ENCODE data around the gene SELENOM. TPM values are rescaled to one million over a fixed set of nuclear protein-coding genes. Genes with fewer than 3 reads are reported as not detected.
A peak's percentile ranks its signal among the peaks of the same experiment; 100 is the strongest.

The SELENOM gene
- total RNA-seq, 1 donor = 152 TPM

DNA sequence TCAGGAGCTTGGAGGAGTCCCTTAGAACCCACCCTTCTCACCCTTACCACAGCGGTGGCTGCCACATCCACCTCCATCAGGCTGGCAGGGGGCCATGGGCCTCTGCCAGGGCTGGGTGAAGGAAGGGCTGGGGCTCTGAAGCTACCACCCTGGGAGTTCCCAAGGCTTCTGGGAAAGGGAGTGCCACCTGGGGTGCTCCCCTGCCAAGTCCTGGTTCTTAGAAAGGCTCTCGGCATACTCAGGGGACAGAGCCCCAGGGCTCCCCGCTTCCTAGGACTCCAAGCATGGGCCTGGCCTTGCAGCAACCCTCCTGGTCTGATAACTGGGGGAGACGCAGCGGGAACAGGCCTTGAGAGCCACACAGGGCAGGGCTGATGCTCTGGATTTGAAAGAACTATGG lies 33.4 kb upstream of the SELENOM start:
- no peak overlapping the region for H3K4me3 ChIP-seq (ENCODE audit: low read depth, low read length)
- TF ChIP-seq, protein P1, sequence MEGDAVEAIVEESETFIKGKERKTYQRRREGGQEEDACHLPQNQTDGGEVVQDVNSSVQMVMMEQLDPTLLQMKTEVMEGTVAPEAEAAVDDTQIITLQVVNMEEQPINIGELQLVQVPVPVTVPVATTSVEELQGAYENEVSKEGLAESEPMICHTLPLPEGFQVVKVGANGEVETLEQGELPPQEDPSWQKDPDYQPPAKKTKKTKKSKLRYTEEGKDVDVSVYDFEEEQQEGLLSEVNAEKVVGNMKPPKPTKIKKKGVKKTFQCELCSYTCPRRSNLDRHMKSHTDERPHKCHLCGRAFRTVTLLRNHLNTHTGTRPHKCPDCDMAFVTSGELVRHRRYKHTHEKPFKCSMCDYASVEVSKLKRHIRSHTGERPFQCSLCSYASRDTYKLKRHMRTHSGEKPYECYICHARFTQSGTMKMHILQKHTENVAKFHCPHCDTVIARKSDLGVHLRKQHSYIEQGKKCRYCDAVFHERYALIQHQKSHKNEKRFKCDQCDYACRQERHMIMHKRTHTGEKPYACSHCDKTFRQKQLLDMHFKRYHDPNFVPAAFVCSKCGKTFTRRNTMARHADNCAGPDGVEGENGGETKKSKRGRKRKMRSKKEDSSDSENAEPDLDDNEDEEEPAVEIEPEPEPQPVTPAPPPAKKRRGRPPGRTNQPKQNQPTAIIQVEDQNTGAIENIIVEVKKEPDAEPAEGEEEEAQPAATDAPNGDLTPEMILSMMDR (IDR thresholded peaks at IDR 0.05; ENCODE audit: insufficient read depth, low read depth, low read length) = no peak
- no peak for DNase-seq (ENCODE audit: low read depth)

DNA sequence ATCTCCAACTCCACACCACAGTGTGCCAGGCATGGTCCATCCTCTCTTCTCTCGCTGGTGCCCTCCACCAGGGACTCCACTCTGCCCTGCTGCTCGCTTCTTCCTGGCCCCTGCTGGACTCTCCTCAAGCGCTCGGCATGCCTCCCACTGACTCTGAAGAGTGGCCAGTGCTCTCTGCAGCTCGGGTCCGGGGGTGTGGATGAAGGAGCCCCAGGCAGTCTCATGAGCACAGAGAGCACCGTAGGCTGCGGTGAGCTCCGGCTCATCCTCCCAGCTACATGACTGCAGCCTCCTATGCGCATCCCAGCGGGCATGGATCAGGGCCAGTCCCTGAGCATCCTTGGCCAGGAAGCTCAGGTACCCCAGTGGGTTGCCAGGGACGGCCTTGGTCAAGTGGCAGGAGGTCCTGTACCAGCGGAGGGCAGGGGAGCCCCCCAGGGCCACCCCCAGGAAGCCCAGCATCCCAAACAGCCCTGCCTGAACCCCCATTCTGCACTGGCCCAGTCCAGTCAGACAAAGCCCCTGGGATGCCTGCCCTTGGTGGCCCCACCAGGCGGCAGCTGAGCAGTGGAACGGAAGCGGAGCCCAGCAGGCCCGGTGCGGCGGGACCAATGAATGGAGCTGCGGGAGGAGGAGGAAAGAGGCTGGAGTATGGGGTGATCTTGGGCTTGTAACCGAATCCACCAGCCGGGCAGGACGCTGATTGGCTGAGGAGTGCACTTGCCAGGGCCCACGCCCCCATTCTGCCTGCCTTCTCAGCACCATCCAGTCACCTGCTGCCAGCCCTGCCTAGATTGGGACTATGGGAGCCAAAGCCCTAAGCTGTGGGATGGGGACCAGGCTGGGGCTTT lies 32.7 kb upstream of the SELENOM start, which contains the start of gene PLA2G3:
PLA2G3 (minus strand) TSS at position 643 of the 851 bp plus-strand sequence; CDS start at position 489, 154 bp downstream.
- peak; percentile 47 for DNase-seq (ENCODE audit: low read depth)
- TF ChIP-seq, protein P1 (IDR thresholded peaks at IDR 0.05; ENCODE audit: insufficient read depth, low read depth, low read length) = peak; percentile 6
- no peak within 1 kb of the TSS for H3K4me3 ChIP-seq (ENCODE audit: low read depth, low read length)

DNA sequence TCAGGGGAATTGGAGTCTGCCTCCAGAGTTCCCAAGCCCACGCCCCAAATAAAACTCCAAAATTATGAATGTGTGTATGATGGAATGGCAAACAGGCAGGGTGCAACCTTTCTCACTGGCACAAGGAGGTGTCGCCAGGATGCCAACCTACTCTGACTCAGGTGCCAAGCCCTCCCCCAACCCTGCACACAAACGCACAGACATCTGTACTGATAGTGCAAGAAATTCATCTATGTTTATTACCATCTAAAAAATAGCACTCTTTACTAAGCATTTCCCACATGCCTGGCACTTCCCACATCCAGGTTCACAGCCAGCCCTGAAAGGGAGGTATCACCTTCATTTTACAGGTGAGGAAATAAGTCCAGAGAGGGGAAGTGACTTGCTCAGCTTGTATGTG lies 31.7 kb upstream of the SELENOM start:
- TF ChIP-seq, protein P1 (IDR thresholded peaks at IDR 0.05; ENCODE audit: insufficient read depth, low read depth, low read length) = no peak
- H3K4me3 ChIP-seq (ENCODE audit: low read depth, low read length) = no peak overlapping the region
- no peak for DNase-seq (ENCODE audit: low read depth)

DNA sequence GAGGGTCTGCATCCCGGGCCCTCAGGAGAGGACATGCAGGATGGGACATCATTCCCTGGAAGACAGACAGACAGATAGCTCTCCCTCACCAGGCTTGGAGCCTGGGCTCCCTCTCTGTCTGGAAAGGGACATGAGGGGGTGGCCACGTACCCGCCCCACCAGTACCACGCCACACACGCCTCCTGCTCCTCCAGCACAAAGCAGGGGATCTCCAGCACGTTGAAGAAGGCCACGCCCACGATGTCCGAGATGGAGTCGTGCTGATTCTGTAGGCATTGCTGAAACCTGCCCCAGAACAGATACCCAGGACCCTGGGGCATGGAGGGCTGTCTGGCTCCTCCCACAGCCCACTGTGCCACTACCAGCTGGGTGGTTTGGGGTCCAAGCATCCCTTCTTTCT lies 30.8 kb upstream of the SELENOM start:
- DNase-seq (ENCODE audit: low read depth) = no peak

DNA sequence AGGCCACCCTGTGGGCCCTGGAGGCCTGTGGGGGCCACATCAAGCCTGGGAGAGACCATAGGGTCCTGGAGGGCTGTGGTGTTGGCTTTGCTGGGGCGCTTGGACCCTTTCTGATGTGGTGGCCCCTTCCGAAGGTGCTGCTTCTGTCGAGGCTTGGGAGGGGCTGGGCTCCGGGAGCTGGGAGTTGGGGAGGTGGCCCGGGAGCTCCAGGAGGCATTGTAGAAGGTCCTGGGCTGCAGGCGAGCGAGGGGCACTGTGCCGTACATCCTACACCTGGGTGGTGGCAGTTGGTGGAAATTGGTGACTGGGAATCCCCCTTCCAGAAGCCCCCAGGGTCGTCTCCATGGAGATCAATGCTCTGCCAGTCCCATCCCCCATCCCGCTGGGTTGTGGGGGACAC lies 30.4 kb upstream of the SELENOM start:
- no peak for DNase-seq (ENCODE audit: low read depth)
- TF ChIP-seq, protein P1 (IDR thresholded peaks at IDR 0.05; ENCODE audit: insufficient read depth, low read depth, low read length) = no peak
- no peak overlapping the region for H3K4me3 ChIP-seq (ENCODE audit: low read depth, low read length)

More for the DNA sequence above, 30.8 kb upstream of the SELENOM start:
- no peak overlapping the region for H3K4me3 ChIP-seq (ENCODE audit: low read depth, low read length)
- TF ChIP-seq, protein P1 (IDR thresholded peaks at IDR 0.05; ENCODE audit: insufficient read depth, low read depth, low read length) = no peak

DNA sequence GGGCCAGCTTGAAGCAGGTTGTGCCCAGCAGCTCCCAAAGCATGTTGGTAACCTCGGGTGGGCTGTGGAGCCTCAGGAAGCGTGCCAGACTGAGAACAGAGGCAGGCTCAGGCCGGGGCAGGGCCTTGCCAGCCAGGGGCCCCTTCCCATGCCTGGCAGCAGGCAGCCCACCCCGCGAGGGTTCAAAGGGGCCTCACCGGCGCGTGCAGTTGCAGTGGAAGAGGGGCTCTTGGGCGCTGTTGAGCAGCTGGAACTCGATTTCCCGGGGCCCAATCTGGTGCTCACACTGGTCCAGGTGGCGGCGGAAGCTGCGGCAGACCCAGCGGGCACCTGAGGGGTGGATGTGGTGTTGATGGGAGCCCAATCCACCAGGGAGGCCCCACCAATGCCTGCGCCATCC lies 29.3 kb upstream of the SELENOM start:
- no peak overlapping the region for H3K4me3 ChIP-seq (ENCODE audit: low read depth, low read length)
- no peak for DNase-seq (ENCODE audit: low read depth)
- TF ChIP-seq, protein P1 (IDR thresholded peaks at IDR 0.05; ENCODE audit: insufficient read depth, low read depth, low read length) = no peak
